ENCODE data around the gene NDUFC1.

DNA sequence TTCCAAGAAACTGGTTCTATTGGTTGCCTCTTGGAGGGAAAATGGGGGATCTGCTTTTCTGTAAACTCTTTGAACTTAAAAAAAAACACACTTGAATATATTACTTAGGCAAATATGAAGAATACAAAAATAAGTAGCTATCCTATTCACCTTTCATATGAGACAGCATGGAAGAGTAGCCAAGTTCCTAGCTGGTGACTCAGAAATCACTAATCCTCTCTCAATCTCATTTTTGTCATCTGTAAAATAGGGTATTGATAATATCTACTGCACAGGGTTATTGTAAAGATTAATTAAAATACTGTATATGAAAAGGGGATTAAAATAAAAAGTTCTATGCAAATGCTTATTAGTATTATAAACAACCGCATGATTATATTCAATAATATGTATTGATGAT, 35.0 kb downstream of the NDUFC1 start:
- TF ChIP-seq POLR2A (IDR thresholded peaks at IDR 0.05; ENCODE audit: low read depth, low read length) (no peak), TAF1 (IDR thresholded peaks at IDR 0.05; ENCODE audit: low read depth, low read length) (no peak), POLR2AphosphoS5 (IDR thresholded peaks at IDR 0.05; ENCODE audit: low read depth, low read length) (no peak)

Data from GM12891 (cell line).